Hematopoietic multipotent progenitor cell treated with erythropoietin and hydrocortisone succinate and interleukin-3 and kit ligand, for 4 days (in vitro differentiated cells): ENCODE results near the gene IL10.
"Not testable (repeated sequence)": the region's sequence is repeated elsewhere in the genome, so short reads cannot be mapped to it uniquely, and the experiment has no call there.

Source experiments
- DNase-seq: peaks from one replicate; pipeline ENCODE4 v3.0.0-alpha.2; 2015

IL10 gene

GRCh38 chr1:206792939-206793607, 20.8 kb upstream of the IL10 start:
- no peak for DNase-seq

GRCh38 chr1:206790502-206791250, 18.4 kb upstream of the IL10 start:
- DNase-seq: no peak

- DNase-seq: no peak
Observed at GRCh38 chr1:206788487-206789050, 16.3 kb upstream of the IL10 start.

- peak; percentile 46 for DNase-seq
Observed at GRCh38 chr1:206787891-206788290, 15.6 kb upstream of the IL10 start.

GRCh38 chr1:206786212-206786886, 14.1 kb upstream of the IL10 start:
- DNase-seq: no peak

GRCh38 chr1:206785182-206785765, 13.0 kb upstream of the IL10 start:
- no peak for DNase-seq

GRCh38 chr1:206784471-206784903, 12.2 kb upstream of the IL10 start:
- no peak for DNase-seq

GRCh38 chr1:206783506-206783905, 11.2 kb upstream of the IL10 start:
- no peak for DNase-seq

- DNase-seq: peak; percentile 63
Observed at GRCh38 chr1:206782448-206782847, 10.2 kb upstream of the IL10 start.

GRCh38 chr1:206779638-206780037, 7.3 kb upstream of the IL10 start:
- peak; percentile 63 for DNase-seq

GRCh38 chr1:206778911-206779310, 6.6 kb upstream of the IL10 start:
- not testable (repeated sequence) for DNase-seq

- DNase-seq: no peak
Observed at GRCh38 chr1:206778031-206778430, 5.7 kb upstream of the IL10 start.

- DNase-seq: no peak
Observed at GRCh38 chr1:206776229-206776628, 3.9 kb upstream of the IL10 start.

GRCh38 chr1:206774093-206774492, 1.8 kb upstream of the IL10 start:
- no peak for DNase-seq

- no peak for DNase-seq
Observed at GRCh38 chr1:206771338-206771692, 979 bp downstream of the IL10 start.

- DNase-seq: peak; percentile 63
Observed at GRCh38 chr1:206770531-206771337, 1.6 kb downstream of the IL10 start, which contains the start of gene IL19. Gene IL19, plus strand, starts transcription at chr1:206770773. Its CDS starts 65,890 bp downstream, at chr1:206836663.

GRCh38 chr1:206769304-206769731, 3.0 kb downstream of the IL10 start:
- DNase-seq: no peak

- peak; percentile 28 for DNase-seq
Observed at GRCh38 chr1:206768472-206769303, 3.6 kb downstream of the IL10 start.

GRCh38 chr1:206766251-206766856, 5.9 kb downstream of the IL10 start:
- peak; percentile 90 for DNase-seq

GRCh38 chr1:206765771-206766170, 6.5 kb downstream of the IL10 start:
- DNase-seq: not testable (repeated sequence)
